IgD-negative memory B cell (primary cell): ENCODE results near the gene DDX50. TPM values are rescaled to one million over a fixed set of nuclear protein-coding genes. Genes with fewer than 3 reads are reported as not detected.
"Not testable (repeated sequence)": the region's sequence is repeated elsewhere in the genome, so short reads cannot be mapped to it uniquely, and the experiment has no call there.

ENCODE experiments used
- H3K27ac Mint-ChIP-seq, 3 donors: one replicate each; pipeline ENCODE4 v1.8.0; 2020 to 2022; ENCODE audit warnings: mild to moderate bottlenecking in 3 of 3, mixed read lengths in 3 of 3, moderate library complexity in 1 of 3
- H3K27me3 Mint-ChIP-seq: one replicate; pipeline ENCODE4 v1.8.0; 2021; ENCODE audit warnings: mixed read lengths
- H3K36me3 Mint-ChIP-seq: one replicate; pipeline ENCODE4 v1.8.0; 2020; ENCODE audit warnings: mild to moderate bottlenecking, mixed read lengths
- H3K4me1 Mint-ChIP-seq, 3 donors: one replicate each; pipeline ENCODE4 v1.8.0; 2020 to 2022; ENCODE audit warnings: mixed read lengths in 3 of 3, mild to moderate bottlenecking in 1 of 3
- H3K4me3 Mint-ChIP-seq, 4 donors: one replicate each; pipeline ENCODE4 v1.8.0; 2020 to 2022; ENCODE audit warnings: mild to moderate bottlenecking in 4 of 4, mixed read lengths in 4 of 4, moderate library complexity in 3 of 4
- H3K9me3 Mint-ChIP-seq, 3 donors: one replicate each; pipeline ENCODE4 v1.8.0; 2020 to 2021; ENCODE audit warnings: mixed read lengths in 3 of 3, mild to moderate bottlenecking in 1 of 3
- polyA plus RNA-seq: library from polyadenylated mRNA; unstranded; fragments of 300-500 nt; fragmentation: Illumina TruSeq; gene quantifications from one replicate; pipeline ENCODE4 v1.2.3, GENCODE V29; 2021

The DDX50 gene
- polyA plus RNA-seq, 1 donor from 2014 or later, result 22.0 TPM

GRCh38 chr10:68950598-68950997 is 49.5 kb downstream of the DDX50 start:
- peaks cover 2 to 4% (median 4%) of the 10 kb centered on the region in 3 donors for H3K4me1 Mint-ChIP-seq
- H3K27me3 Mint-ChIP-seq, result no peaks in the 10 kb centered on the region
- peaks cover 4% of the 10 kb centered on the region for H3K36me3 Mint-ChIP-seq
- no peak overlapping the region for H3K27ac Mint-ChIP-seq
- H3K9me3 Mint-ChIP-seq, result no peaks in the 10 kb centered on the region
- no peak overlapping the region for H3K4me3 Mint-ChIP-seq

DNA sequence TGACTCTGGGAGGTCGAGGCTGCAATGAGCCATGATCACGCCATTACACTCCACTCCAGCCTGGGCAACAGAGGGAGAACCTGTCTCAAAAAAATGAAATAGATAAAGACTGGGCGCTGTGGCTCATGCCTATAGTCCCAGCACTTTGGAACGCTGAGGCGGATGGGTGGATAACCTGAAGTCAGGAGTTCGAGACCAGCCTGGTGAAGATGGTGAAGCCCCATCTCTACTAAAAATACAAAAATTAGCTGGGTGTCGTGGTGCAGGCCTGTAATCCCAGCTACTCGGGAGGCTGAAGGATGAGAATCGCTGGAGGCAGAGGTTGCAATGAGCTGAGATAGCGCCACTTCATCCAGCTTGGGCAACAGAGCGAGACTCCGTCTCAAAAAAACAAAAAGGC is 53.8 kb downstream of the DDX50 start:
- Mint-ChIP-seq H3K4me1 (peaks cover 22 to 28% (median 22%) of the 10 kb centered on the region in 3 donors), H3K27me3 (no peaks in the 10 kb centered on the region), H3K9me3 (no peaks in the 10 kb centered on the region), H3K36me3 (peaks cover 2% of the 10 kb centered on the region), H3K4me3 (peak overlapping the region; percentile 41 to 96 (median 64)), H3K27ac (peak overlapping the region in 2 of 3 donors; percentile 23 to 99)

- Mint-ChIP-seq H3K4me1 (peaks cover 23 to 30% (median 26%) of the 10 kb centered on the region in 3 donors), H3K4me3 (peak overlapping the region; percentile 96 to 100 (median 100)), H3K9me3 (no peaks in the 10 kb centered on the region), H3K27ac (peak overlapping the region; percentile 99 to 100 (median 100)), H3K27me3 (no peaks in the 10 kb centered on the region), H3K36me3 (peaks cover 5% of the 10 kb centered on the region)
Observed at GRCh38 chr10:68955355-68955831, 54.3 kb downstream of the DDX50 start.

DNA sequence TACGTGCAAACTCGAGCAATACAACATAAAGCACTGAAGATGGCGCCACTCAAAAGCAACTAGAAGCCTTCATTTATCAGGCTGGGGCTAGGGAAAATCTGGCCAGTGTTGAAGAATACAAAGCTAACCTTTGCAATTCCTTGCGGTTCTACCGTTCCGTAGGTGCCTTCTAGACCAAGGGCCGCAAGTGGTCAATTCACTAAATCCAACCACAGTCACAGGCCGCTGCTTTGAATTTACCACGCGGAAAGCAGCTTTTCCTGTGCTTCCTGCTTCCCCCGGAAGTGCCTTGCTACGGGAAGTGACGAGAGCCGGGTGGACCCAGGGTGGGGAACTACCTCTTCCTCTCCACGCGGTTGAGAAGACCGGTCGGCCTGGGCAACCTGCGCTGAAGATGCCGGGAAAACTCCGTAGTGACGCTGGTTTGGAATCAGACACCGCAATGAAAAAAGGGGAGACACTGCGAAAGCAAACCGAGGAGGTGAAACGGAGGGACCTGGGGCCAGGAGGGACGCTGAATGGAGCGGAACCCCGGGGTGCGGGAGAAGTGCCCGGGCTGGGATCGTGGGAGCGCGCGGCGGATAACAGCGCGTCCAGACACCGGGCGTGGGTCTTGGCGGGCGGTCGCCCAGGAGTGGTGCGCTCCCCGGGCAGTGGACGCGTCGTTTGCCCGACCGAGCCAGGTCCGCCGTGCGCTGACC is 54.9 kb downstream of the DDX50 start, which contains the start of gene DDX21:
DDX21 (plus strand) TSS at position 339 of the 701 bp plus-strand sequence; CDS start at position 395, 56 bp downstream.
- no peaks in the 10 kb centered on the region for H3K9me3 Mint-ChIP-seq
- H3K36me3 Mint-ChIP-seq, result peaks cover 5% of the 10 kb centered on the region
- H3K4me3 Mint-ChIP-seq, result peak within 1 kb of the TSS; percentile 96 to 100 (median 100)
- no peaks in the 10 kb centered on the region for H3K27me3 Mint-ChIP-seq
- H3K4me1 Mint-ChIP-seq, result peaks cover 23 to 30% (median 26%) of the 10 kb centered on the region in 3 donors
- peak within 1 kb of the TSS; percentile 99 to 100 (median 100) for H3K27ac Mint-ChIP-seq

DNA sequence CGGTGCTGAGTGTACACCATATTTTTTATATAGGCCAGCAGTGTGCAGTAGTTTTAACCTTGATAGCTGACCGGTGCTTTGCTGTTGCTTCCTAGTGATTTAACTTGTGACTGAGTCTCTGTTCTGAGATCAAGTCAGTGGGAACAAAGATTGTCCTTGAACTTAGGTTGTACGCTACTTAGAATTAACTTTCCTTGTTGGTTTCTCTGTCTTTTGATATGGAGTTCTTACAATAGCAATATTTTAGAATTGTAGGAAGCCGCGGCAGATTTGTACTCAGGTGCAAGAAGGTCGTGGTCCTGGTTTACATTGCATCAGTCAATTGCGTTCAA is 56.1 kb downstream of the DDX50 start:
- Mint-ChIP-seq H3K4me3 (peak overlapping the region; percentile 96 to 100 (median 100)), H3K4me1 (peaks cover 26 to 39% (median 28%) of the 10 kb centered on the region in 3 donors), H3K27ac (peak overlapping the region; percentile 99 to 100 (median 100)), H3K27me3 (no peaks in the 10 kb centered on the region), H3K36me3 (peaks cover 5% of the 10 kb centered on the region), H3K9me3 (no peaks in the 10 kb centered on the region)

- H3K27ac Mint-ChIP-seq, result peak overlapping the region; percentile 99 to 100 (median 100)
- H3K36me3 Mint-ChIP-seq, result peaks cover 5% of the 10 kb centered on the region
- peaks cover 26 to 39% (median 28%) of the 10 kb centered on the region in 3 donors for H3K4me1 Mint-ChIP-seq
- peak overlapping the region; percentile 96 to 100 (median 100) for H3K4me3 Mint-ChIP-seq
- no peaks in the 10 kb centered on the region for H3K9me3 Mint-ChIP-seq
- H3K27me3 Mint-ChIP-seq, result no peaks in the 10 kb centered on the region
Observed at GRCh38 chr10:68957654-68958053, 56.5 kb downstream of the DDX50 start.

DNA sequence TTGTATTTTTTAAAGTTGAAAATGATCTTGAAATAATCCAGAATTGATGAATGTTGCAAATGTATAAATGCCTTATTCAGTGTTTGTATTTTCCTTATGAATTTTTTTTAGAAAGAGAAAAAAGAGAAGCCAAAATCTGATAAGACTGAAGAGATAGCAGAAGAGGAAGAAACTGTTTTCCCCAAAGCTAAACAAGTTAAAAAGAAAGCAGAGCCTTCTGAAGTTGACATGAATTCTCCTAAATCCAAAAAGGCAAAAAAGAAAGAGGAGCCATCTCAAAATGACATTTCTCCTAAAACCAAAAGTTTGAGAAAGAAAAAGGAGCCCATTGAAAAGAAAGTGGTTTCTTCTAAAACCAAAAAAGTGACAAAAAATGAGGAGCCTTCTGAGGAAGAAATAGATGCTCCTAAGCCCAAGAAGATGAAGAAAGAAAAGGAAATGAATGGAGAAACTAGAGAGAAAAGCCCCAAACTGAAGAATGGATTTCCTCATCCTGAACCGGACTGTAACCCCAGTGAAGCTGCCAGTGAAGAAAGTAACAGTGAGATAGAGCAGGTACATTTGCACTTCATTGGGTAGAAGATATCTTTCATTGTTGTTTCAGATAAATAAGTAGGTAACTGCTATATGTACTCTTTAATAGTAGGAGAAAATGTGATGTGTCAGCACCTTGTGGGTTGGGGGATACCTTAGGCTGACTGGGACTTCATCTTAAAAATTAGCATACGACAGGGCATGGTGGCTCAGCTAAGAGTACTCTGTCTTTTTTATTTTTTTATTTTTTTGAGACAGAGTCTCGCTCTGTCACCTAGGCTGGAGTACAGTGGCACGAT is 58.8 kb downstream of the DDX50 start:
- H3K27me3 Mint-ChIP-seq, result no peaks in the 10 kb centered on the region
- H3K4me3 Mint-ChIP-seq, result peak overlapping the region in 3 of 4 donors; percentile 51 to 87 (median 70)
- H3K4me1 Mint-ChIP-seq, result peaks cover 26 to 39% (median 28%) of the 10 kb centered on the region in 3 donors
- peaks cover 9% of the 10 kb centered on the region for H3K36me3 Mint-ChIP-seq
- peak overlapping the region; percentile 11 to 60 (median 27) for H3K27ac Mint-ChIP-seq
- H3K9me3 Mint-ChIP-seq, result no peaks in the 10 kb centered on the region

- H3K9me3 Mint-ChIP-seq, result no peaks in the 10 kb centered on the region
- no peak overlapping the region for H3K4me3 Mint-ChIP-seq
- H3K27ac Mint-ChIP-seq, result peak overlapping the region in 2 of 3 donors; percentile 54 to 71
- no peaks in the 10 kb centered on the region for H3K27me3 Mint-ChIP-seq
- H3K36me3 Mint-ChIP-seq, result peaks cover 7% of the 10 kb centered on the region
- H3K4me1 Mint-ChIP-seq, result peaks cover 13 to 21% (median 16%) of the 10 kb centered on the region in 3 donors
Observed at GRCh38 chr10:68963151-68963550, 62.0 kb downstream of the DDX50 start.

DNA sequence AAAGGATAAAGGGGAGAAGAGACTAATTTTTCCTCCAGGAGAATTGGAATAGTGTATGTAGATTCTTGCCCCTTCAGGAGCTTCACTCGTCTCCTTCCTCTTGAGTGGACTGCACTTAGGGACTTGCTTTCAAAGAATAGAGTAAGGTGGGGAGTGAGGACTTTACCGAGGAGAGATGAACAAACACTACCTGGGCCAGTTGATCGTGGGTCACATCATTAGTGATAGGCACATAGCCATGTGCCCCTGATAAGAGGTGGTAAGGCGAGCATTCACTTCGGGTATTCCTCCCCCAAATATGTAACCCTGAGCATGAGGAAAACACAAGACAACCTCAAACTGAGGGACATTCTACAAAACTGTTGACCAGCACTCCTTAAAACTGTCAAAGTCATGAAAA is 72.9 kb downstream of the DDX50 start:
- Mint-ChIP-seq H3K4me1 (peaks cover 0 to 6% (median 5%) of the 10 kb centered on the region in 3 donors), H3K9me3 (no peaks in the 10 kb centered on the region), H3K27ac (no peak overlapping the region), H3K36me3 (peaks cover 5% of the 10 kb centered on the region), H3K27me3 (no peaks in the 10 kb centered on the region), H3K4me3 (no peak overlapping the region)

GRCh38 chr10:68975936-68976473 is 74.9 kb downstream of the DDX50 start:
- not testable (repeated sequence) for H3K27me3 Mint-ChIP-seq, H3K4me3 Mint-ChIP-seq, H3K9me3 Mint-ChIP-seq, H3K4me1 Mint-ChIP-seq, H3K36me3 Mint-ChIP-seq
- H3K27ac Mint-ChIP-seq, result peak overlapping the region in 1 of 3 donors; percentile 74

- H3K27ac Mint-ChIP-seq, H3K4me1 Mint-ChIP-seq, H3K4me3 Mint-ChIP-seq, H3K27me3 Mint-ChIP-seq, H3K9me3 Mint-ChIP-seq, H3K36me3 Mint-ChIP-seq: not testable (repeated sequence)
Observed at GRCh38 chr10:68979738-68980137, 78.6 kb downstream of the DDX50 start.

DNA sequence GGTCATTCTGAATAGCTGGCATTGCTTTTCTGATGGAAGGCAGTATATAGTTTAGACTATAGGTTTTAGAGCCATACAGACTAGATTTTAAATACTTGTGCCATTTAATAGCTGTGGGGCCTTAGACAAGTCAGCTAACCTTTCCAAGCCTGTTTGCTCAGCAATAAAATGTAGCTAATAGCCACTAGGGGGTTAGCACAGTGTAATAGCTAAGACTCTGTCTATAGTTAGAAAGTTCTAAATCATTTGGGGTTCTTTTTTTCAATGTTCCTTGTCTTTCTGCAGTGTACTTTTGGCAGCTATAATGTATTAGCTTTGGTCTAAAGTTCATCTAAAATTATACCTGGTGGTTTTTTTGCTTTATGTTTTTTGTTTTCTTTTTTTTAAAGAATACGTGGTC is 80.0 kb downstream of the DDX50 start:
- Mint-ChIP-seq H3K27ac (peak overlapping the region in 1 of 3 donors; percentile 23), H3K27me3 (no peaks in the 10 kb centered on the region), H3K9me3 (no peaks in the 10 kb centered on the region), H3K4me1 (no peaks in the 10 kb centered on the region), H3K4me3 (no peak overlapping the region), H3K36me3 (peaks cover 1% of the 10 kb centered on the region)

- Mint-ChIP-seq H3K4me3 (peak overlapping the region in 1 of 4 donors; percentile 32), H3K27me3 (no peaks in the 10 kb centered on the region), H3K9me3 (no peaks in the 10 kb centered on the region), H3K36me3 (peaks cover 1% of the 10 kb centered on the region), H3K27ac (peak overlapping the region in 2 of 3 donors; percentile 72 to 77), H3K4me1 (peaks cover 2 to 5% (median 3%) of the 10 kb centered on the region in 3 donors)
Observed at GRCh38 chr10:68982389-68982788, 81.3 kb downstream of the DDX50 start.

DNA sequence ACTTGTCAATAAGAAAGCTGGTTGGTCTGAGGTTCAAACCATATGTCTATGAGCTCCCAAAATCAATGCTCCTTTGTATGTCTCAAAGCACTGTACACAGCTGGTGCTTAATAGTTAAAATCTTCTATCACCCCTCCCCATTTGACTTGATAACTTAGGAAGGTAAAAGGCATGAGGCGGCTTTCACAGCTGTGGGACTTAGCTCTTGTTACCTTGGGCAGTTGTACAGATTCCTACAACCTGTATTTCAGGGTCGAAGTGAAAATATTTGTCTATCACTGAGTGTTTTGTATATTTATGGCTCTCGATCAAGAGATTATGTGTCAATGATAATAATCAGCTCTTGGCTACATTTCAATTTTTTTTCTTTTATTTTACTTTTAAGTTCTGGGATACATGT is 86.5 kb downstream of the DDX50 start:
- Mint-ChIP-seq H3K9me3 (no peaks in the 10 kb centered on the region), H3K36me3 (no peaks in the 10 kb centered on the region), H3K27me3 (no peaks in the 10 kb centered on the region), H3K27ac (peak overlapping the region in 2 of 3 donors; percentile 72 to 89), H3K4me3 (peak overlapping the region; percentile 92 to 99 (median 98)), H3K4me1 (peaks cover 22 to 32% (median 27%) of the 10 kb centered on the region in 3 donors)
